HepG2 (cell line): ENCODE results near the gene APOA1. TPM values are rescaled to one million over a fixed set of nuclear protein-coding genes. Genes with fewer than 3 reads are reported as not detected.

Source experiments
- AGO1 ChIP-seq: fragments of 200-400 bp; formaldehyde crosslinking; IDR thresholded peaks from 2 replicates; pipeline ENCODE4 v1.6.1; 2017; ENCODE audit warnings: mild to moderate bottlenecking, low read depth, low read length, moderate library complexity; ENCODE audit not compliant: poor library complexity, severe bottlenecking
- ATF7 ChIP-seq, 2 experiments: fragments of 450-650 bp in 1 of 2; sonication (generic) in 1 of 2; formaldehyde crosslinking in 1 of 2; IDR thresholded peaks; 2 replicates each; pipeline versions ENCODE4 v1.4.0 to v1.6.1; 2016 to 2020; ENCODE audit warnings: antibody characterized with exemption in 1 of 2, mild to moderate bottlenecking in 1 of 2, missing genetic modification reagents in 1 of 2
- CENPX ChIP-seq: sonication (generic); formaldehyde crosslinking; IDR thresholded peaks from 2 replicates; pipeline ENCODE4 v1.9.0; 2021; ENCODE audit warnings: mild to moderate bottlenecking, missing genetic modification reagents, moderate library complexity
- ESRRA ChIP-seq: sonication (generic); formaldehyde crosslinking; IDR thresholded peaks from 2 replicates; pipeline ENCODE4 v1.5.1; 2020; ENCODE audit warnings: mild to moderate bottlenecking, low read depth, missing genetic modification reagents
- FOXJ3 ChIP-seq: sonication (generic); formaldehyde crosslinking; IDR thresholded peaks from 2 replicates; pipeline ENCODE4 v1.4.0; 2020; ENCODE audit warnings: missing genetic modification reagents, mild to moderate bottlenecking, borderline replicate concordance
- HDAC1 ChIP-seq: sonication (generic); formaldehyde crosslinking; IDR thresholded peaks from 2 replicates; pipeline ENCODE4 v1.5.1; 2020; ENCODE audit warnings: mild to moderate bottlenecking, missing genetic modification reagents
- HOXD1 ChIP-seq: sonication (generic); formaldehyde crosslinking; IDR thresholded peaks from 2 replicates; pipeline ENCODE4 v1.5.0; 2020; ENCODE audit warnings: missing genetic modification reagents
- MAFF ChIP-seq: IDR thresholded peaks from 2 replicates; pipeline ENCODE4 v1.6.1; 2011; ENCODE audit warnings: low read depth, low read length, improper control_type of control experiment
- NR1H2 ChIP-seq: sonication (generic); formaldehyde crosslinking; IDR thresholded peaks from 2 replicates; pipeline ENCODE4 v1.8.1; 2022; ENCODE audit warnings: low read depth, missing genetic modification reagents, borderline replicate concordance
- RFX5 ChIP-seq: IDR thresholded peaks from 2 replicates; pipeline ENCODE4 v1.6.1; 2011; ENCODE audit warnings: low read depth, low read length, improper control_type of control experiment
- STAT5B ChIP-seq: sonication (generic); formaldehyde crosslinking; IDR thresholded peaks from 2 replicates; pipeline ENCODE4 v1.4.0; 2020; ENCODE audit warnings: missing genetic modification reagents
- ZFP62 ChIP-seq: sonication (generic); formaldehyde crosslinking; IDR thresholded peaks from 2 replicates; pipeline ENCODE4 v1.4.0; 2020; ENCODE audit warnings: missing genetic modification reagents
- ZNF253 ChIP-seq: sonication (generic); formaldehyde crosslinking; IDR thresholded peaks from 2 replicates; pipeline ENCODE4 v1.8.0; 2022; ENCODE audit warnings: mild to moderate bottlenecking, missing genetic modification reagents, borderline replicate concordance
- ZNF260 ChIP-seq: sonication (generic); formaldehyde crosslinking; IDR thresholded peaks from 2 replicates; pipeline ENCODE4 v1.4.0; 2020; ENCODE audit warnings: missing genetic modification reagents, low read depth, mild to moderate bottlenecking, borderline replicate concordance
- ZNF562 ChIP-seq: sonication (generic); formaldehyde crosslinking; IDR thresholded peaks from 2 replicates; pipeline ENCODE4 v1.8.0; 2022; ENCODE audit warnings: missing genetic modification reagents, borderline replicate concordance
- ZNF841 ChIP-seq: sonication (generic); formaldehyde crosslinking; IDR thresholded peaks from 2 replicates; pipeline ENCODE4 v1.8.1; 2023; ENCODE audit warnings: missing genetic modification reagents, borderline replicate concordance
- ZSCAN12 ChIP-seq: sonication (generic); formaldehyde crosslinking; IDR thresholded peaks from 2 replicates; pipeline ENCODE4 v1.9.0; 2021; ENCODE audit warnings: mild to moderate bottlenecking, missing genetic modification reagents
- ZSCAN22 ChIP-seq: sonication (generic); formaldehyde crosslinking; IDR thresholded peaks from 2 replicates; pipeline ENCODE4 v1.4.0; 2020; ENCODE audit warnings: mild to moderate bottlenecking, missing genetic modification reagents
- polyA plus RNA-seq, 8 experiments: library from polyadenylated mRNA; depleted of rRNA in 3 of 8; stranded (reverse) in 7 of 8; unstranded in 1 of 8; fragments of >200 nt; fragmentation: Illumina TruSeq in 4 of 8; extraction: Trizol in 4 of 8; gene quantifications; 2 replicates each; pipeline versions ENCODE4 v1.2.1 to v1.2.3, GENCODE V29; 2011 to 2016; ENCODE audit warnings: low read depth in 4 of 8, missing spikeins in 1 of 8, mixed read lengths in 1 of 8; ENCODE audit not compliant: insufficient read depth in 1 of 8
- total RNA-seq, 5 experiments: library from RNA; depleted of rRNA; stranded (reverse); fragments of >200 nt; fragmentation: Illumina TruSeq; extraction: Trizol; gene quantifications; 2 replicates each; pipeline ENCODE4 v1.2.3, GENCODE V29; 2016; ENCODE audit warnings: low read depth in 1 of 5
- TF ChIP-seq, protein P1 (sequence below): sonication (generic); formaldehyde crosslinking; IDR thresholded peaks from 2 replicates; pipeline ENCODE4 v1.4.0; 2020; ENCODE audit warnings: mild to moderate bottlenecking, missing genetic modification reagents
- TF ChIP-seq, protein P2 (sequence below): IDR thresholded peaks from 2 replicates; pipeline ENCODE4 v1.4.0; 2020; ENCODE audit warnings: mild to moderate bottlenecking, missing genetic modification reagents
- TF ChIP-seq, protein P3 (sequence below), 2 experiments: sonication (generic) in 1 of 2; formaldehyde crosslinking in 1 of 2; IDR thresholded peaks; 2 replicates each; pipeline versions ENCODE4 v1.5.1 to v1.6.1; 2011 to 2020; ENCODE audit warnings: borderline replicate concordance in 1 of 2, low read depth in 1 of 2, low read length in 1 of 2, mild to moderate bottlenecking in 1 of 2, missing genetic modification reagents in 1 of 2, moderate library complexity in 1 of 2
- TF ChIP-seq, protein P4 (sequence below): sonication (generic); formaldehyde crosslinking; IDR thresholded peaks from 2 replicates; pipeline ENCODE4 v1.8.1; 2023; ENCODE audit warnings: mild to moderate bottlenecking, moderate library complexity, missing genetic modification reagents

The APOA1 gene
- total and polyA plus RNA-seq, 2 of the 13 experiments (the other 11 are each of a cell fraction or from before 2014, with no cell fraction given), result 1,973 to 5,485 TPM

DNA sequence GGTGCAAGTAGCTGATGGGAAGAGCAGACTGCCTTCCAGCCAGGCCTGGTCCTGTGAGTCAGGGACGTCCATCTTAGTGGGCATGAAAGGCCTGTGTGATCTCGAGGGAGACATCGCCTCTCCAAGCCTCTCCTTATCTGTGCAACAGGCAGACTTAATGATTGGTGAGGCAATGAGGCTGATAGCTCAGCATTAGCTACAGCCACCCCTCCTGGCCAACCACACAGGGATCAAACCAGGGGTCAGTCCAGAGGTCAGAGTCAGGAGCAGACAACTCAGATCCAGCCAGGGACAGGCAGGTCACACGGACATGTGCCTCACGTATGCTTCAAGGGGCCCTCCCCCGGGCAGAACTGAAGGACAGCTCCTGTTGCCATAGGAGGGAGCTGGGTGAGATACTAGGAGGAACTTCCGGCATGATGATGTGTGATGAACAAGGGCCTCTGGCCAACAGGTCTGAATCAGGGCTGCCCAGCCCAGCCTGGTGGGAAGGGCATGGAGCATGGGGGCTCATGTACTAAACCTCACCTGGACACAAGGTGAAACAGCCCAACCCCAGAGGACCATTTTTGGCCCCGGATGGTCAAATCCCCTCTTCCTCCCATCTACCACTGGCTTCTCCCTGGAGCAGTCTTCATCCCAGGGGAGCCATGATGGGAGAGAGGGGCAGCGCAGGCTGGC is 10.5 kb downstream of the APOA1 start (continued):
- TF ChIP-seq ZNF562 (CRISPR knock-in tag) (no peak), ZFP62 (CRISPR knock-in tag) (no peak), FOXJ3 (CRISPR knock-in tag) (peak; percentile 85), ESRRA (CRISPR knock-in tag) (peak; percentile 97), HOXD1 (CRISPR knock-in tag) (peak; percentile 20; the same call in 1 of the 2 replicates), ATF7 (IDR thresholded peaks at IDR 0.05) (no peak), ATF7 (CRISPR knock-in tag; IDR thresholded peaks at IDR 0.05) (peak; percentile 76; the same call in 1 of the 2 replicates), MAFF (no peak), HDAC1 (CRISPR knock-in tag) (peak; percentile 86), CENPX (CRISPR knock-in tag) (no peak), AGO1 (no peak), ZNF253 (CRISPR knock-in tag) (peak; percentile 43; the same call in 1 of the 2 replicates), ZNF841 (CRISPR knock-in tag) (no peak), NR1H2 (CRISPR knock-in tag) (no peak), ZSCAN22 (CRISPR knock-in tag) (no peak; the same call in 1 of the 2 replicates), STAT5B (CRISPR knock-in tag) (no peak), RFX5 (no peak), ZNF260 (no peak), ZSCAN12 (CRISPR knock-in tag) (0 out of 2 replicates have a peak, but pooled peaks have one; percentile 19)
- TF ChIP-seq, protein P1, sequence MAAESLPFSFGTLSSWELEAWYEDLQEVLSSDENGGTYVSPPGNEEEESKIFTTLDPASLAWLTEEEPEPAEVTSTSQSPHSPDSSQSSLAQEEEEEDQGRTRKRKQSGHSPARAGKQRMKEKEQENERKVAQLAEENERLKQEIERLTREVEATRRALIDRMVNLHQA, result no peak
- TF ChIP-seq, protein P2, sequence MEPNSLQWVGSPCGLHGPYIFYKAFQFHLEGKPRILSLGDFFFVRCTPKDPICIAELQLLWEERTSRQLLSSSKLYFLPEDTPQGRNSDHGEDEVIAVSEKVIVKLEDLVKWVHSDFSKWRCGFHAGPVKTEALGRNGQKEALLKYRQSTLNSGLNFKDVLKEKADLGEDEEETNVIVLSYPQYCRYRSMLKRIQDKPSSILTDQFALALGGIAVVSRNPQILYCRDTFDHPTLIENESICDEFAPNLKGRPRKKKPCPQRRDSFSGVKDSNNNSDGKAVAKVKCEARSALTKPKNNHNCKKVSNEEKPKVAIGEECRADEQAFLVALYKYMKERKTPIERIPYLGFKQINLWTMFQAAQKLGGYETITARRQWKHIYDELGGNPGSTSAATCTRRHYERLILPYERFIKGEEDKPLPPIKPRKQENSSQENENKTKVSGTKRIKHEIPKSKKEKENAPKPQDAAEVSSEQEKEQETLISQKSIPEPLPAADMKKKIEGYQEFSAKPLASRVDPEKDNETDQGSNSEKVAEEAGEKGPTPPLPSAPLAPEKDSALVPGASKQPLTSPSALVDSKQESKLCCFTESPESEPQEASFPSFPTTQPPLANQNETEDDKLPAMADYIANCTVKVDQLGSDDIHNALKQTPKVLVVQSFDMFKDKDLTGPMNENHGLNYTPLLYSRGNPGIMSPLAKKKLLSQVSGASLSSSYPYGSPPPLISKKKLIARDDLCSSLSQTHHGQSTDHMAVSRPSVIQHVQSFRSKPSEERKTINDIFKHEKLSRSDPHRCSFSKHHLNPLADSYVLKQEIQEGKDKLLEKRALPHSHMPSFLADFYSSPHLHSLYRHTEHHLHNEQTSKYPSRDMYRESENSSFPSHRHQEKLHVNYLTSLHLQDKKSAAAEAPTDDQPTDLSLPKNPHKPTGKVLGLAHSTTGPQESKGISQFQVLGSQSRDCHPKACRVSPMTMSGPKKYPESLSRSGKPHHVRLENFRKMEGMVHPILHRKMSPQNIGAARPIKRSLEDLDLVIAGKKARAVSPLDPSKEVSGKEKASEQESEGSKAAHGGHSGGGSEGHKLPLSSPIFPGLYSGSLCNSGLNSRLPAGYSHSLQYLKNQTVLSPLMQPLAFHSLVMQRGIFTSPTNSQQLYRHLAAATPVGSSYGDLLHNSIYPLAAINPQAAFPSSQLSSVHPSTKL (CRISPR knock-in tag), result peak; percentile 95
- TF ChIP-seq, protein P3, sequence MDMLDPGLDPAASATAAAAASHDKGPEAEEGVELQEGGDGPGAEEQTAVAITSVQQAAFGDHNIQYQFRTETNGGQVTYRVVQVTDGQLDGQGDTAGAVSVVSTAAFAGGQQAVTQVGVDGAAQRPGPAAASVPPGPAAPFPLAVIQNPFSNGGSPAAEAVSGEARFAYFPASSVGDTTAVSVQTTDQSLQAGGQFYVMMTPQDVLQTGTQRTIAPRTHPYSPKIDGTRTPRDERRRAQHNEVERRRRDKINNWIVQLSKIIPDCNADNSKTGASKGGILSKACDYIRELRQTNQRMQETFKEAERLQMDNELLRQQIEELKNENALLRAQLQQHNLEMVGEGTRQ (IDR thresholded peaks at IDR 0.05; ENCODE audit: low read depth, low read length), result no peak
- TF ChIP-seq, protein P3 (CRISPR knock-in tag; IDR thresholded peaks at IDR 0.05; ENCODE audit: borderline replicate concordance), result no peak
- TF ChIP-seq, protein P4, sequence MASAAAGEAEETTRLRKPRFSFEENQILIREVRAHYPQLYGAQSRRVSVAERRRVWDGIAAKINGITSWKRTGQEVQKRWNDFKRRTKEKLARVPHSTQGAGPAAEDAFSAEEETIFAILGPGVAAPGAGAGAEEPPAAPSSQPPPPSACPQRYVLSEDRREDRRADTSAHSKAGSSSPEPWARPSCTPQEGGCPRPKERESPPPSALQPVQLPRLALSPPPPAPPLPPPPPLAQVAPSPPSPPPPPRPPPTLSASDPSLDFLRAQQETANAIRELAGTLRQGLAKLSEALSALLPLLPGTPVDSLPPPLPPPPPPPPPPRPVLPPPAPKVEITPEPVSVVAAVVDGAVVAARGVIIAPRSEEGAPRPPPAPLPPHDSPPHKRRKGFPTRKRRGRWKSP (CRISPR knock-in tag), result peak; percentile 50; the same call in 1 of the 2 replicates
